Skin epidermis (tissue), 12 donors: ENCODE results near the gene BFSP2.
"Not testable (repeated sequence)": the region's sequence is repeated elsewhere in the genome, so short reads cannot be mapped to it uniquely, and the experiment has no call there.

ENCODE experiments used
- H3K27ac ChIP-seq, 21 experiments: fragments of 200-600 bp; sonication (generic) in 11 of 21; one replicate each; pipeline ENCODE4 v1.5.0; 2020; ENCODE audit warnings: mild to moderate bottlenecking in 3 of 21, inconsistent platforms in 2 of 21, moderate library complexity in 2 of 21
- H3K4me3 ChIP-seq, 7 experiments: fragments of 200-600 bp; sonication (generic) in 2 of 7; one replicate each; pipeline ENCODE4 v1.5.0; 2020; ENCODE audit warnings: inconsistent platforms in 2 of 7, mild to moderate bottlenecking in 2 of 7, moderate library complexity in 1 of 7

BFSP2 gene

DNA sequence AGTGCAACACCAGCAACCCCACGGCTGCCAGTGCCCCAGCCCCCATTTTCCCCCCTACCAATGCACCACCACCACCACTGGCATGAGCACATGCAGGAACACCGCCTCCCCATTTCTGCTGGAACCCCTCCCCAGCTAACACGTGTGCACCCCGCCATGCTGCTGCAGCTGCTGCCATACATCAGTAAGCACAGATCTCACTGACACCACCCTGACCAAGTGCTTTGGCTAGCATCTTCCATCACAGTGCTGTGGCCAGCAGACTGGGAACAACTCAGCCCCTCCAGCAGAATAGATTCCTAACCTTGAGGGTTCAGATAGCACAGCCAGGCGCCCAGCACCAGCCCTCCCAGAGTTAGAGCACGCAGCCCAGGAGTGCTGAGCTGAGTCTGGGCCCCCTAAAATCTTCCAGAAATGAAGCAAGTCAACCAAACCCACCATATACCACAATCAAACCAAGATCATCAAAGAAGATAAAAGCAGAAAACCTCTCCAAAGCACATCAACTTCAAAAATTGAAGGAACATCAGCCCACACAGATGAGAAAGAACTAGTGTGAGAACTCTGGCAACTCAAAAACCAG, 92.4 kb downstream of the BFSP2 start:
- H3K27ac ChIP-seq = peak overlapping the region in 1 of 21 experiments; percentile 73
- H3K4me3 ChIP-seq = no peak overlapping the region

DNA sequence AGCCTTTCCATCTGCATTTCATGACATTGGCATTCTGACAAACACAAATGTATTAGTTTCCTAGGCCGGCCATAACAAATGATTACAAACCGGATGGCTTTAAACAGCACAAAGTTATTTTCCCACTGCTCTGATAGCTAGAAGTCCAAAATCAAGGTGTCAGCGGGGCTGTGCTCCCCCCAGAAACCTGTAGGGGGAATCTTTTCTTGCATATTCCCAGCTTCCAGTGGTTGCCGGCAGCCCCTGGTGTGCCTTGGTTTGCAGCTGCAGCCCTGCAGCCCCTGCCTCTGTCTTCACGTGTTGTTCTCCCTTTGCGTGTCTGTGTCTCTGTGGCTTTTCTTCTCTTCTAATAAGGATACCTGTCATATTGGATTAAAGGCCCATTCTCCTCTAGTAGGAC, 94.6 kb downstream of the BFSP2 start:
- Histone ChIP-seq H3K4me3 (no peak overlapping the region), H3K27ac (no peak overlapping the region)

DNA sequence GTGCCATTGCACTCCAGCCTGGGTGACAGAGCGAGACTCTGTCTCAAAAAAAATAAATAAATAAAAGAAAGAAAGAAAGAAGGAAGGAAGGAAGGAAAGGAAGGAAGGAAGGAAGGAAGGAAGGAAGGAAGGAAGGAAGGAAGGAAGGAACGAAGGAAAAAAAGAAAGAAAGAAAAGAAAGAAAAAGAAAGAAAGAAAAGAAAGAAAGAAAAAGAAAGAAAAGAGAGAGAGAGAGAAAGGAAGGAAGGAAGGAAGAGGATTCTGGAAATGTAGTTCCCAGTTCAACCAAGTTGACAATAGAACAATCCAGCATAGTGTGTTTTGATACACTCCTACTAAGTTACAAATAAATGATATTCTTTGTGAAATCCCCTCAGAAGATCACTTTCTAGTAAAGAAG, 102.7 kb downstream of the BFSP2 start:
- H3K4me3 ChIP-seq, H3K27ac ChIP-seq: not testable (repeated sequence)

DNA sequence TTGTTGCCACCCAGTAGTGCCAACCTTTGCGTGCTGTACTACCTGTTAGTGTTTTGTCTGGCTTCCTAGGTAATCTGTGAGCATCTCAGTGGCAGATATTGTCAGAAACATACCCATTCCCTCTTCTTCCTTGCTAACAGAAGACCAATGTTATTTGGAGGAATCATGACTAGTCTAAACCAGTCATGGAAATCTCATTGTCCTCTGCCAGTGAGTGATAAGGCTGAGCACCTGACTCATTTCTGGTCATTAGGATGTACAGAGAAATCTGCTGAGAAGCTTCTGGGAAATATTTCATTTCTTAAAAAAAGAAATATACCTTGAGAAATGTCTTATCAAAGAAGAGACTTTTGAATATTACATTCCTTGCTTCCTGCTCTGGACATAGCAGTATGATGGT, 103.6 kb downstream of the BFSP2 start:
- no peak overlapping the region for H3K27ac ChIP-seq

DNA sequence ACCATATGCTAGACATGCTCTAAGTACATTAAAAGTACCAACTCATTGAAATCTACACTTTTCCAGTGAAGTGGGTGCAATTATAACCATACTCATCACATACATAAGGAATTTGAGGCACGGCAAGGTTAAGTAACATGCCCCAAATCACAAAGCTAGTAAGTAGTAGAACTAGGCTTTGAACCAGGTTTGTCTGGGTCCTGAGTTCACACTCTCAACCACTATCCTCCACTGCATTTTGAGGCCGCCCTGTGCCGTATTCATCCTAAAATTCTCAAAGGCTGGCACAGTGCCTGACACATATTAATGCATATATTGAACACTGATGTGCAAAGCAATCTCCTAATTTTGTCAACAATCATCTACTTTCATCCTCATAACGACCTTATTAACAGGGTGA, 104.9 kb downstream of the BFSP2 start:
- H3K4me3 ChIP-seq = no peak overlapping the region
- H3K27ac ChIP-seq = no peak overlapping the region

More for the DNA sequence above, 103.6 kb downstream of the BFSP2 start:
- H3K4me3 ChIP-seq = no peak overlapping the region

DNA sequence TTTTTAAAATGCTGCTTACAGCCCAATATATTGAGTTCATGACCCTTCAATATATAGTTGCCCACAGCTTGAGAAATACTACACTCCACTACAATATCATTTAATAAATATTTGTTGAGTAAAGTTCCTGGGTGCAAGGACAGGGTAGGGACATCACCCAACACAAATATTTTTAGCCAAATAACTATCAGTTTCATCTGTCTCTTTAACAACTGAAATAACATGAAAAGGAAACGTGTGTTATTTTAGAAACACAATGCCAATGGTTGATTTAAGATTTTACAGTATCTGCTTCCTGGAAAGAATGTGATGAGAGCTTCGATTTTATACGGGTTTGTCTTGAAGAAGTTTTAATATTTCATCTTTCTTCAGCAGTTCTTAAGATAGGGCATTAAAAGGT, 106.0 kb downstream of the BFSP2 start:
- H3K27ac ChIP-seq = peak overlapping the region in 11 of 21 experiments; percentile 8 to 71 (median 41)

DNA sequence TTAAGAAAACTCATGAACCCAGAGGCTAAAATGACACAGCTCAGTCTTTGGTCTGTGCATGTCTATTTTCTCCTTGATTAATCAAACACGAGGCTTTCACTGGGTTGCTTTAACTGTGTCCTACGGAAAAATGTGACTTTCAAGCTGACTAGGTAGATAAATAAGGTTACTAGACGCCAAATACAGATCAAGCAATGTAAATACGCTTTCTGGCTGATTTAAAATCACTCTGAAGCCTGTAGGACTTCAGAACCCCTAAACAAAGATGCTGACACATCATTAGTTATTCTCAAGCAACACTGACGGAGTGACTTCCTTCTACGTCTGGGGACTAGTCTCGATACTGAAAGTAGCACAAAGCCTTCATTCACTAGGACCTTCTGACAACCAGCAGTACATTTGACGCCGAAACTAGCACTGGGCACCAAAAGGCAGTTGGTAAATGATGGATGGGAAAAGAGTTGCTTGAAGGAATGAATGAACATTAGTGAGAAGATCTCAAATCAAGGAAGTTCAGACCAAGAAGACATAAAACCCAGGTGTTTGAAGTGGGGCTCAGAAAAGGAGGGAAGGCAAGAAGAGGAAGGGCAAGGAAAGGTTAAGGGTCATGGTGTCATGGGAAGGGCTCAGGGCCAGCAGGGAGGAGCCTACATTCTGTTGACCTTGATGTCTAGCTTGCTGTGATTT, 106.5 kb downstream of the BFSP2 start:
- Histone ChIP-seq H3K27ac (peak overlapping the region in 11 of 21 experiments; percentile 8 to 71 (median 41)), H3K4me3 (no peak overlapping the region)

More for the DNA sequence above, 106.0 kb downstream of the BFSP2 start:
- no peak overlapping the region for H3K4me3 ChIP-seq

DNA sequence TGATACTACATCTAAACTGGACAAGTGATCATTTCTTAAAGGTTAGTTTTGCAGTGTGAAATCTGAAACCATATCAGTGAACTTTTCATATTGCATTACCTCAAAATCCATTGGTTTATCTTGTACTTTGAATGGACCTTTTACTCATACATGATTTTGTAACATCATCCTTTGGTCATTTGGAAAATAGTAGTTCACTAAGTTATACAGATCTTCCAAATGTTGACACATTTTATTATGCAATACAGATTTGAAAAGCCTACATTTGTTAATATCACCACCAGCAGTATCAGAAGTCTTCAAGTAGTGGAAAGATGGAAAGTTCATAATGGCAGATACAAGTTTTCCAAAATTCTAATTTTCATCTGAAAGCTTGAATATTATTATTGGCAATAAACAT, 109.6 kb downstream of the BFSP2 start:
- Histone ChIP-seq H3K27ac (no peak overlapping the region), H3K4me3 (no peak overlapping the region)

DNA sequence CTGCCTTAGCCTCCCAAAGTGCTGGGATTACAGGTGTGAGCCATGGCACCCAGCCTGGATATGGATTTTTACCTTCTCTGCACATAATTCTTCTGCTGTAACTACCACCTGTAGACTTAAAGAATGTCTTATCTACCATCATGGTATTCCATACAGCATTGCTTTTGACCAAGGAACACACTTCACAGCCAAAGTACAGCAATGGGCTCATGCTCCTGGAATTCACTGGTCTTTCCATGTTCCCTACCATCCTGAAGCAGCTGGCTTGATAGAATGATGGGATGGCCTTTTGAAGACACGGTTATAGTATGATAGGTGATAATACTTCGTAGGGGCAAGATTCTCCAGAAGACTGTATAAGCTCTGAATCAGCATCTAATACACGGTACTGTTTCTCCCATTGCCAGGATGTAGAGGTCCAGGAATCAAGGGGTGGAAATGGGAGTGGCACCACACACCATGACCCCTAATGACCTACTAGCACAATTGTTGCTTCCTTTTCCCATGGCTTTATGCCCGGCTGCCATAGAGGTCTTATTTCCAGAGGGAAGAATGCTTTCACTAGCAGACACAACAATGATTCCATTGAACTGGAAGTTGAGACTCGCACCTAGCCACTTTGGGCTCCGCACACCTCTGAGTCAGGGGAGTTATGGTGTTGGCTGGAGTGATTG, 112.7 kb downstream of the BFSP2 start:
- no peak overlapping the region for H3K27ac ChIP-seq
- H3K4me3 ChIP-seq = no peak overlapping the region

DNA sequence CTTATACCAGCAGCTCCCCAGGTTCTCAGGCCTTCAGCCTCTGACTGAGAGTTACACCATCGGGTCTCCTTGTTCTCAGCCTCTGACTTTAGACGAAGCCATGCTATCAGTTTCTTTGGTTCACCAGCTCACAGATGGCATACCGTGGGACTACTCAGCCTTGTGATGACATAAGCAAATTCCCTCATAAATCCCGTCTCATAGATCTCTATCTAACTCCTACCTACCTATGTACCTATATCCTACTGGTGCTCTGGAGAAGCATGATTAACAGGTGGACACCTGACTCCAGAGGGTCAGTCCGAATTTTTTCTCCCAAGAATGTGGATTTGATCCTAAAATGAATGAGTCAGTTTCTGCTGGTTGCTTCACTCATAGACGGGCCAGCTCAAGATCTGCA, 114.6 kb downstream of the BFSP2 start:
- Histone ChIP-seq H3K27ac (no peak overlapping the region), H3K4me3 (no peak overlapping the region)

DNA sequence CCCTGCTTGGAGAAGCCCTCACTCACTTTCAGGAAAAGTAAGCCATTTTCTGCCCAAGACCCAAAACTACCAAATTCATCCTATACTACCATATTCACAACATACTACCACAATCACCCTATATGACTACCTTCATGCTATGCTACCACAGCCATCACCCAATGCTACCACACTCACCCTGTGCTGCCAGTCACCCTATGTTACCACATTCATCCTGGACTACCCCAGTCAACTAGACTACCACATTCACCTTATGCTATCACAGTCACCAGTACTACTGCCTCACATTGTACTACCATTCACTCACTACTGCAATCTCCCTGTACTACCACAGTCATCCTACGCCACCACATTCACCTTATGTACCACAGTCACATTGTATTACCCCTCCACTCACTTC, 115.3 kb downstream of the BFSP2 start:
- Histone ChIP-seq H3K27ac (no peak overlapping the region), H3K4me3 (no peak overlapping the region)

DNA sequence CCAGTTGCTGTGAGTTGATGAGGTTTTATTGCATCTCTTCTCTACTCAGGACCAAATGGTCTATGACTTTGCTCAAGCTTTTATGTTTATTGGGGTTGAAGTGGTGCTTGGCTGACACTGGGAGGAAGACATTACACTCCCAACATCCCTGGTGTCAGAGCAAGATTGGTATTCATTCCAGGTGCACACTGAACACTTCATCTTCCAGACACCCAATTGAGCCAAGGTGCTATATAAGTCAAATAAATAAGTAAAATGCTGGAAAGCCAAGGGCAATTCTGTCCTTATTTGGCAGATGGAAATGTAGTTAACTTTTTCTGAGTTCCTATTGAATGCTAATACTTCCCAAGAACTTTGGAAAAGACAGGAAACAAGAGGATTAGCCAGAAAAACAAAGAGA, 120.4 kb downstream of the BFSP2 start:
- H3K27ac ChIP-seq = no peak overlapping the region
- no peak overlapping the region for H3K4me3 ChIP-seq

DNA sequence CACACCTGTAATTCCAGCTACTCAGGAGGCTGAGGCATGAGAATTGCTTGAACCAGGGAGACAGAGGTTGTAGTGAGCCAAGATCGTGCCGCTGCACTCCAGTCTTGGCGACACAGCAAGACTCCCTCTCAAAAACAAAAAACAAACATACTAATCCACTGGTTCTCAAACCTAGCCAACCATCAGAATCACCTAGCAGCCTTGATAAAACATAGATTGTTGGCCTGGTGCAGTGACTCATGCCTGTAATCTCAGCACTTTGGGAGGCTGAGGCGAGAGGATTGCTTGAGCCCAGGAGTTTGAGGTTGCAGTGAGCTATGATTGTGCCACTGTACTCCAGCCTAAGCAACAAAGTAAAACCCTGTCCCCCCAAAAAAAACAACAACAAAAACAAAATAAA, 121.1 kb downstream of the BFSP2 start:
- not testable (repeated sequence) for H3K4me3 ChIP-seq

DNA sequence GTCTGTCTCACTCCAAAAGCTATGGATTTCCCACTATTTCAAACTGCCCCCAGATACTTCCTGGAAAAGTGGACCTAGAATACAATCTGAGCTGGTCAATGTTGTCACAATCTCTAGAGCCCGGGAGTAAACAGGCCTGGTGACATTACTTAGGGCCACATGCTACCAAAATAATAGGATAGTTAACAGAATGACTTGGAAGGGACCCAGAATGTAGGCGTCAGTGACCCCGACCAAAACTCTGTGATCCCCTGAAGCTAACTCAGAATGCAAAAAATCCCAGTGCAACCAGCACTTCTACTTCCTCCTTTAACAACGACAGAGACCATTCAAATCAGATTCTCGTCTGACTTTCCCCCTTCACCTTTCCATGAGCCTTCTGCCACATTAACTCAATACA, 122.1 kb downstream of the BFSP2 start:
- Histone ChIP-seq H3K27ac (no peak overlapping the region), H3K4me3 (no peak overlapping the region)

More for the DNA sequence above, 121.1 kb downstream of the BFSP2 start:
- not testable (repeated sequence) for H3K27ac ChIP-seq

DNA sequence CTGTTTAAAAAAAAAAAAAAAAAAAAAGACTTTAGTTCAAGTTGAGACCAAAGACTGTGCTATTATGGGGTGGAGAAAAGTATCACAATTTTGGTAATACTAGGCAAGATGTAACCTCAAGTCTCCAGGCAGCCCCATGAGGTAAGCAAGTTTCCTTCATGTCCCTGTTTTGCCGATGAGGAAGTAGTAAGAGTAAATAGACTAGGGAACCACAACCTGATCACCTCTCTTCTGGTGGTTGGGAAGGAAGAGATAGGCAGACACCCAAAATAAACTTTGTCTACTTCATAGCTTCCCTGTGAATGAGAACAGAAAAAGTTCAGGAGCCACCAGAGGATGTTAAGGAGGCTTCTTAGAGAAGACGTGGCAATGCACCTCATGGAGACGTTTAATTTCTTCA, 123.9 kb downstream of the BFSP2 start:
- H3K4me3 ChIP-seq, H3K27ac ChIP-seq: not testable (repeated sequence)
